Keratinocyte (primary cell): ENCODE data around the gene RPL18. TPM values are rescaled to one million over a fixed set of nuclear protein-coding genes. Genes with fewer than 3 reads are reported as not detected.
"Not testable (repeated sequence)": the region's sequence is repeated elsewhere in the genome, so short reads cannot be mapped to it uniquely, and the experiment has no call there.

Experiments used
- DNase-seq: peaks from one replicate; pipeline ENCODE4 v3.0.0-alpha.2; 2011; ENCODE audit warnings: low read depth, missing footprints, low spot score
- FAIRE-seq: peaks from 2 replicates; lab custom pipeline; 2011; peaks lifted over from hg19 to GRCh38; lab: Jason Lieb, UNC
- H2AFZ ChIP-seq: 2 replicates; pipeline ENCODE4 v1.6.0; 2012; ENCODE audit warnings: low read length, control low read depth, inconsistent platforms; ENCODE audit not compliant: control insufficient read depth
- H3K27ac ChIP-seq: 2 replicates; pipeline ENCODE4 v1.5.1; 2011; ENCODE audit warnings: low read length; ENCODE audit not compliant: control insufficient read depth, insufficient read depth
- H3K27me3 ChIP-seq: 3 replicates; pipeline ENCODE4 v1.6.0; 2011; ENCODE audit warnings: low read length; ENCODE audit not compliant: control insufficient read depth, insufficient read depth; ENCODE audit errors: extremely low read depth
- H3K36me3 ChIP-seq, 2 experiments: 2 replicates in 1 of 2; 3 replicates in 1 of 2; pipeline ENCODE4 v1.5.1; 2011; ENCODE audit warnings: low read length in 2 of 2, mild to moderate bottlenecking in 1 of 2; ENCODE audit not compliant: control insufficient read depth in 2 of 2, insufficient read depth in 2 of 2; ENCODE audit errors: extremely low read depth in 1 of 2
- H3K4me1 ChIP-seq: 3 replicates; pipeline ENCODE4 v1.5.1; 2011; ENCODE audit warnings: low read length; ENCODE audit not compliant: control insufficient read depth, insufficient read depth; ENCODE audit errors: extremely low read depth
- H3K4me2 ChIP-seq: 3 replicates; pipeline ENCODE4 v1.6.0; 2011; ENCODE audit warnings: low read depth, low read length; ENCODE audit not compliant: control insufficient read depth, insufficient read depth; ENCODE audit errors: extremely low read depth
- H3K4me3 ChIP-seq, 3 experiments: fragments of 200-600 bp in 1 of 3; sonication (generic) in 1 of 3; 2 replicates in 2 of 3; 3 replicates in 1 of 3; pipeline ENCODE4 v1.5.1; 2011 to 2016; ENCODE audit warnings: low read length in 3 of 3, mild to moderate bottlenecking in 3 of 3, control low read depth in 2 of 3, inconsistent platforms in 1 of 3, low read depth in 1 of 3, mixed read lengths in 1 of 3, mixed run types in 1 of 3, moderate library complexity in 1 of 3; ENCODE audit not compliant: control insufficient read depth in 2 of 3, insufficient read depth in 2 of 3; ENCODE audit errors: extremely low read depth in 1 of 3
- H3K79me2 ChIP-seq: 2 replicates; pipeline ENCODE4 v1.6.0; 2012; ENCODE audit warnings: low read length; ENCODE audit not compliant: control insufficient read depth, insufficient read depth
- H3K9ac ChIP-seq: 3 replicates; pipeline ENCODE4 v1.6.0; 2011; ENCODE audit warnings: low read length; ENCODE audit not compliant: control insufficient read depth, insufficient read depth; ENCODE audit errors: extremely low read depth
- H3K9me1 ChIP-seq: 3 replicates; pipeline ENCODE4 v1.6.0; 2011; ENCODE audit warnings: low read length; ENCODE audit not compliant: control insufficient read depth, insufficient read depth; ENCODE audit errors: extremely low read depth
- H3K9me3 ChIP-seq: 2 replicates; pipeline ENCODE4 v1.5.1; 2012; ENCODE audit warnings: low read depth, low read length; ENCODE audit not compliant: control insufficient read depth
- H4K20me1 ChIP-seq: 3 replicates; pipeline ENCODE4 v1.6.0; 2011; ENCODE audit warnings: low read length; ENCODE audit not compliant: control insufficient read depth, insufficient read depth; ENCODE audit errors: extremely low read depth
- CTCF ChIP-seq, 3 experiments: IDR thresholded peaks in 1 of 3; conservative IDR thresholded peaks in 1 of 3; optimal IDR thresholded peaks in 1 of 3; 2 replicates in 2 of 3; 3 replicates in 1 of 3; pipeline versions ENCODE3 to v1.5.1; 2011; ENCODE audit warnings: low read length in 3 of 3, mild to moderate bottlenecking in 3 of 3, moderate library complexity in 2 of 3, control low read depth in 1 of 3, inconsistent platforms in 1 of 3; ENCODE audit not compliant: insufficient read depth in 2 of 3; ENCODE audit errors: extremely low read depth in 1 of 3
- EZH2 ChIP-seq: IDR thresholded peaks from one replicate; pipeline ENCODE4 v1.6.1; 2012; ENCODE audit warnings: inconsistent platforms, mild to moderate bottlenecking, low read length, moderate library complexity
- dilution Hi-C: fragments of 300-500 bp; cut with MboI; formaldehyde crosslinking; loops from one replicate; pipeline ENCODE4 v1.7.0; 2020; ENCODE audit warnings: low sequenced_read_pairs; ENCODE audit not compliant: extremely low pct_ligation_motif_present
- polyA plus RNA-seq, 5 experiments: library from polyadenylated mRNA; depleted of rRNA in 3 of 5; stranded (reverse) in 3 of 5; stranded (forward) in 1 of 5; unstranded in 1 of 5; fragments of >200 nt; gene quantifications; 1 replicate in 1 of 5; 2 replicates in 3 of 5; 3 replicates in 1 of 5; pipeline versions ENCODE4 v1.2.1 to v1.2.3, GENCODE V29; 2011 to 2012; ENCODE audit warnings: missing spikeins in 2 of 5, low read depth in 1 of 5, low replicate concordance in 1 of 5

The RPL18 gene
- polyA plus RNA-seq, 1 donor (not counting 4 experiments of a cell fraction or from before 2014, with no cell fraction given) = 1,015 TPM

- no peak for DNase-seq
- Histone ChIP-seq H4K20me1 (no peaks in the 10 kb centered on the region), H3K4me1 (peaks cover 4% of the 10 kb centered on the region), H3K9me3 (no peaks in the 10 kb centered on the region), H3K4me3 (no peak overlapping the region), H3K79me2 (no peaks in the 10 kb centered on the region), H2AFZ (no peak overlapping the region), H3K27ac (no peak overlapping the region), H3K9me1 (no peaks in the 10 kb centered on the region), H3K27me3 (no peaks in the 10 kb centered on the region), H3K4me2 (no peak overlapping the region), H3K36me3 (no peaks in the 10 kb centered on the region), H3K9ac (no peak overlapping the region)
- dilution Hi-C loops = no loop called here
- no peak for FAIRE-seq
- TF ChIP-seq EZH2 (no peak), CTCF (optimal IDR thresholded peaks at IDR 0.05 in 1 of 3, IDR thresholded peaks at IDR 0.05 in 1 of 3, conservative IDR thresholded peaks at IDR 0.05 in 1 of 3; ENCODE audit: extremely low read depth in 1 of 3, insufficient read depth in 2 of 3, low read length in 3 of 3) (no peak)
Measured at GRCh38 chr19:48659768-48660167, 40.8 kb upstream of the RPL18 start.

- H3K4me1 ChIP-seq = peaks cover 4% of the 10 kb centered on the region
- no peak overlapping the region for H3K4me2 ChIP-seq
- DNase-seq = no peak
- H4K20me1 ChIP-seq = no peaks in the 10 kb centered on the region
- no peak overlapping the region for H3K4me3 ChIP-seq
- dilution Hi-C loops = no loop called here
- no peaks in the 10 kb centered on the region for H3K36me3 ChIP-seq
- no peaks in the 10 kb centered on the region for H3K9me1 ChIP-seq
- no peak overlapping the region for H2AFZ ChIP-seq
- H3K9me3 ChIP-seq = no peaks in the 10 kb centered on the region
- no peaks in the 10 kb centered on the region for H3K79me2 ChIP-seq
- no peak overlapping the region for H3K27ac ChIP-seq
- TF ChIP-seq CTCF (optimal IDR thresholded peaks at IDR 0.05 in 1 of 3, IDR thresholded peaks at IDR 0.05 in 1 of 3, conservative IDR thresholded peaks at IDR 0.05 in 1 of 3; ENCODE audit: extremely low read depth in 1 of 3, insufficient read depth in 2 of 3, low read length in 3 of 3) = no peak
- no peak for TF ChIP-seq EZH2
- no peak for FAIRE-seq
- H3K27me3 ChIP-seq = no peaks in the 10 kb centered on the region
- no peak overlapping the region for H3K9ac ChIP-seq
Measured at GRCh38 chr19:48658483-48658882, 39.5 kb upstream of the RPL18 start.

GRCh38 chr19:48657828-48658227, 38.9 kb upstream of the RPL18 start:
- DNase-seq, H3K27ac ChIP-seq, H3K79me2 ChIP-seq, H3K9me3 ChIP-seq, H3K4me2 ChIP-seq, H3K27me3 ChIP-seq, H3K9me1 ChIP-seq, H3K4me1 ChIP-seq, FAIRE-seq, H2AFZ ChIP-seq, H3K9ac ChIP-seq, dilution Hi-C loops, H4K20me1 ChIP-seq, H3K4me3 ChIP-seq, H3K36me3 ChIP-seq: not testable (repeated sequence)
